Measurements from ENCODE around the gene CCDC192.
"Not testable (repeated sequence)": the region's sequence is repeated elsewhere in the genome, so short reads cannot be mapped to it uniquely, and the experiment has no call there.

Gene CCDC192

DNA sequence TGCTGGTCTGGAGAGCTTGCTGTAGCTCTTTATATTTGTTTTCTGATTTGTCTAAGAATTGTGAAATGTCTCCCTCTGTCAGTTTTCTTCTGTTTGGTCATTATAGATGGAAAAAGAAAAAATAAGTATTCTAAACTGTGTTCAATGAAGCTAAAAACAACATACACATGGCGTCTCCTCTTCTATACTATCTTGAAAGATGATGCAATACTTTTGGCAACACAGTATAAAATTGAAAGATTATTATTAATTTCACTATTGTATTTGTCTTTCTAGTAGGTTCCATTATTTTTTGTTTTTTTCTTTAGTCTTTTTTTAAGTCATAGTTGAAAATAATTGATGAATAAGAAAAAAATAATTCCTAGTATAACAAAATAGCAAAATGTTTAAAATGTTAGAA is 22.5 kb downstream of the CCDC192 start:
- no peak overlapping the region for H3K4me3 ChIP-seq (ENCODE audit: low read depth, low read length)
- no peak for DNase-seq

DNA sequence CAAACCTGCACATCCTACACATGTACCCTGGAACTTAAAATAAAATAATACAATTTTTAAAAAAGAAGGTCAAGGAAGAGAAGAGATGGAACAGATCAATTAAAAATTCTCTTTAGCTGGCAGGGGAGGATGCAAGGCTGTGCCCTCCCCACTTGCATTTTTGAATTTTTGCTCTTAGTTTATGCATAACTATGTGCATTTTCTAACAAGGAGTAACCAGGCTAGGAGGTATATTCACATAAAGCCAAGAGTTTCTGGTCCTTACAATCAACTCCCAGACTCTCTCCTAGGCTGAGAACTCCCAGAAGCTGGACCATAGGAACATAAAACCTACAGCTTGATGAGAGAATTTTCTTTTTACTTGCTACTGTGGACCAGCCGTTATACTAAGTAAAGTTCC is 29.8 kb downstream of the CCDC192 start:
- Histone ChIP-seq H3K36me3 (no peaks in the 10 kb centered on the region), H3K4me1 (no peaks in the 10 kb centered on the region), H3K4me3 (ENCODE audit: low read depth, low read length) (no peak overlapping the region), H3K9me3 (no peaks in the 10 kb centered on the region), H3K27me3 (no peaks in the 10 kb centered on the region)
- TF ChIP-seq, protein P1, sequence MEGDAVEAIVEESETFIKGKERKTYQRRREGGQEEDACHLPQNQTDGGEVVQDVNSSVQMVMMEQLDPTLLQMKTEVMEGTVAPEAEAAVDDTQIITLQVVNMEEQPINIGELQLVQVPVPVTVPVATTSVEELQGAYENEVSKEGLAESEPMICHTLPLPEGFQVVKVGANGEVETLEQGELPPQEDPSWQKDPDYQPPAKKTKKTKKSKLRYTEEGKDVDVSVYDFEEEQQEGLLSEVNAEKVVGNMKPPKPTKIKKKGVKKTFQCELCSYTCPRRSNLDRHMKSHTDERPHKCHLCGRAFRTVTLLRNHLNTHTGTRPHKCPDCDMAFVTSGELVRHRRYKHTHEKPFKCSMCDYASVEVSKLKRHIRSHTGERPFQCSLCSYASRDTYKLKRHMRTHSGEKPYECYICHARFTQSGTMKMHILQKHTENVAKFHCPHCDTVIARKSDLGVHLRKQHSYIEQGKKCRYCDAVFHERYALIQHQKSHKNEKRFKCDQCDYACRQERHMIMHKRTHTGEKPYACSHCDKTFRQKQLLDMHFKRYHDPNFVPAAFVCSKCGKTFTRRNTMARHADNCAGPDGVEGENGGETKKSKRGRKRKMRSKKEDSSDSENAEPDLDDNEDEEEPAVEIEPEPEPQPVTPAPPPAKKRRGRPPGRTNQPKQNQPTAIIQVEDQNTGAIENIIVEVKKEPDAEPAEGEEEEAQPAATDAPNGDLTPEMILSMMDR (IDR thresholded peaks at IDR 0.05; ENCODE audit: low read depth, low read length), result no peak
- no peak for DNase-seq

More for the DNA sequence above, 22.5 kb downstream of the CCDC192 start:
- TF ChIP-seq, protein P1 (IDR thresholded peaks at IDR 0.05; ENCODE audit: low read depth, low read length), result no peak
- H3K9me3 ChIP-seq, result no peaks in the 10 kb centered on the region
- no peaks in the 10 kb centered on the region for H3K4me1 ChIP-seq
- no peaks in the 10 kb centered on the region for H3K36me3 ChIP-seq
- peaks cover 3% of the 10 kb centered on the region; the same call in 1 of the 2 replicates for H3K27me3 ChIP-seq

DNA sequence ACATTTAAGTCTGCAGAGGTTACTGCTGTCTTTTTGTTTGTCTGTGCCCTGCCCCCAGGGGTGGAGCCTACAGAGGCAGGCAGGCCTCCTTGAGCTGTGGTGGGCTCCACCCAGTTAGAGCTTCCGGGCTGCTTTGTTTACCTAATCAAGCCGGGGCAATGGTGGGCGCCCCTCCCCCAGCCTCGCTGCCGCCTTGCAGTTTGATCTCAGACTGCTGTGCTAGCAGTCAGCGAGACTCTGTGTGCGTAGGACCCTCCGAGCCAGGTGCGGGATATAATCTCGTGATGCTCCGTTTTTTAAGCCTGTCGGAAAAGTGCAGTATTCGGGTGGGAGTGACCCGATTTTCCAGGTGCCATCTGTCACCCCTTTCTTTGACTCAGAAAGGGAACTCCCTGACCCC is 36.2 kb downstream of the CCDC192 start:
- not testable (repeated sequence) for H3K36me3 ChIP-seq; H3K4me3 ChIP-seq (ENCODE audit: low read depth, low read length); H3K27me3 ChIP-seq; DNase-seq; H3K9me3 ChIP-seq; H3K4me1 ChIP-seq

DNA sequence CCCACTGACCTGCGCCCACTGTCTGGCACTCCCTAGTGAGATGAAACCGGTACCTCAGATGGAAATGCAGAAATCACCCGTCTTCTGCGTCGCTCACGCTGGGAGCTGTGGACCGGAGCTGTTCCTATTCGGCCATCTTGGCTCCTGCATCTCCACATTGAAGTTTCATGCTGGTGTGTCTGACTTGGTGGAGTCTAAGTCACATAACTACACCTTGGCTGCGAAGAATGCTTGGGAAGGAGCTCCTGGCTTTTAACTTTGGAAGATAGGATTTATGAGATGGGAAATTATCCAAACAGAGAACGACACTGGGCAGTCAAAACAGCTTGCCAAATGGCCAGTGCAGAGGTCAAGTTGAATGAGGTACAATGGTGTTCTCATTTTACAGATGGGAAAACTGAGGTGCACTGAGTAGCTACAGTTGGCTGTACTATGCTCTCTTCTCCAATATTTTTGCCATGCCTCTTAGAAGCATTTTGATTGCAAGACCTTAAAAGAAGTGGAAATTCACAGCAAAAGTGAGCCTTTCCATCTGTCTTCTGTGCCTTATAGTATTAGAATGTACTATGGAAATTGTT is 36.7 kb downstream of the CCDC192 start:
- TF ChIP-seq, protein P1 (IDR thresholded peaks at IDR 0.05; ENCODE audit: low read depth, low read length), result no peak
- H3K4me1 ChIP-seq, result no peaks in the 10 kb centered on the region
- no peaks in the 10 kb centered on the region for H3K9me3 ChIP-seq
- no peak overlapping the region for H3K4me3 ChIP-seq (ENCODE audit: low read depth, low read length)
- no peaks in the 10 kb centered on the region for H3K36me3 ChIP-seq
- no peaks in the 10 kb centered on the region for H3K27me3 ChIP-seq
- DNase-seq, result no peak

DNA sequence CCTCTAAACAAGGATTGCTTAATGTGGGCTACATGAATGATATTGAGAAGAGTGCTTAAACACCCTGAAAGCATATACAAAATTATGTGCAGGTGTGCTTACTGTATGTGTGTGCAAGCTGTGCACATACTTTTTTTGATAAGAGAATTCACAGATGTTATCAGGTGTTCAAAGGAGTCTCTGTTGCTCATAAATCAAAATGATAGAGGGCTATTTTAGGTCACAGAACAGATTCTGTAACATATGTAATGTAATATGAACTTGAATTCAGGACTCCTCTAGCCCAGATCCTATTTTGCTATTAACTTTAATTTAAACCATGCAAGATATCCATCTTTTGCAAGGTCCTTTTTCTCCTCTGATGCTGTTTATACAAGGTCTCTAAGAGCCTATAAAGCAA is 38.2 kb downstream of the CCDC192 start:
- no peak for DNase-seq
- H3K4me3 ChIP-seq (ENCODE audit: low read depth, low read length), result no peak overlapping the region
- TF ChIP-seq, protein P1 (IDR thresholded peaks at IDR 0.05; ENCODE audit: low read depth, low read length), result no peak
- no peaks in the 10 kb centered on the region for H3K9me3 ChIP-seq
- H3K4me1 ChIP-seq, result no peaks in the 10 kb centered on the region
- no peaks in the 10 kb centered on the region for H3K27me3 ChIP-seq
- H3K36me3 ChIP-seq, result no peaks in the 10 kb centered on the region

DNA sequence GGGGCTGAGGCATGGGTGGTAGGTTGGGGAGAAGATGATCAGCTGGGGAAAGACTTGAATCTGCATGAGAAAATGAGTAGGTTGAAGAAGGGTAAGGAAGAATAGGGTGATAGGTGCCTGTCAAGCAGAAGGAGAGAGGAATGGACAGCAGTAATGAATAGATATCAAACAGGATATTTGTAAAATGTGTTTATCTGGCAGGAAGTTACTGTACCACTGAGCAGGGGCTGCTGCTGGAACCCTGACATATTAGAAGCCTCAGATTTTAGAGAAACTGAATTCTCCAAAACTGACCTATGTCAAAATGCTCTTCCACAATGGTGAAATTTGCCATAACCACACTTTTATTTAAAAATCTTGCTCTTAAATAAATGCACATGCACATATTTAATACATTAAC is 41.0 kb downstream of the CCDC192 start:
- no peak for DNase-seq
- Histone ChIP-seq H3K4me3 (ENCODE audit: low read depth, low read length) (no peak overlapping the region), H3K9me3 (no peaks in the 10 kb centered on the region), H3K27me3 (no peaks in the 10 kb centered on the region), H3K4me1 (no peaks in the 10 kb centered on the region), H3K36me3 (no peaks in the 10 kb centered on the region)
- TF ChIP-seq, protein P1 (IDR thresholded peaks at IDR 0.05; ENCODE audit: low read depth, low read length), result no peak

DNA sequence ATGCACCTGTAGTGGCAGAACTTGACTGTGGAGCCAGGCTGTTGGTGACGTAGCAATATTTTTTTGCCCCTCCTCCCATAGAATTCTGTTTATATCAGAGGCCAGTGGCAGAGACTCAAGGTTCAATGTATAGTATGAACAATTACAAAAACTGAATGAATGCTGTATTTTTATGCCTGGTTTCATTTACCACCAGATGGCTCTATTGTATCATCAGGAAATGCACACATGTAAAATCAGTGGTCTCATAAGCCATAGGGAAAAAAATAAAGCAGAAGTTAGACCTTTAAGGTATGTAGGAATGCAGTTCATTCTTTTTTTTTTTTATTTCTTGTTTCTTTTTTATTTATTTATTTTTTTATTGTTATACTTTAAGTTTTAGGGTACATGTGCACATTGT is 43.6 kb downstream of the CCDC192 start:
- no peaks in the 10 kb centered on the region for H3K4me1 ChIP-seq
- no peaks in the 10 kb centered on the region for H3K36me3 ChIP-seq
- H3K27me3 ChIP-seq, result no peaks in the 10 kb centered on the region
- H3K4me3 ChIP-seq (ENCODE audit: low read depth, low read length), result no peak overlapping the region
- TF ChIP-seq, protein P1 (IDR thresholded peaks at IDR 0.05; ENCODE audit: low read depth, low read length), result peak; percentile 38
- no peaks in the 10 kb centered on the region for H3K9me3 ChIP-seq
- no peak for DNase-seq

DNA sequence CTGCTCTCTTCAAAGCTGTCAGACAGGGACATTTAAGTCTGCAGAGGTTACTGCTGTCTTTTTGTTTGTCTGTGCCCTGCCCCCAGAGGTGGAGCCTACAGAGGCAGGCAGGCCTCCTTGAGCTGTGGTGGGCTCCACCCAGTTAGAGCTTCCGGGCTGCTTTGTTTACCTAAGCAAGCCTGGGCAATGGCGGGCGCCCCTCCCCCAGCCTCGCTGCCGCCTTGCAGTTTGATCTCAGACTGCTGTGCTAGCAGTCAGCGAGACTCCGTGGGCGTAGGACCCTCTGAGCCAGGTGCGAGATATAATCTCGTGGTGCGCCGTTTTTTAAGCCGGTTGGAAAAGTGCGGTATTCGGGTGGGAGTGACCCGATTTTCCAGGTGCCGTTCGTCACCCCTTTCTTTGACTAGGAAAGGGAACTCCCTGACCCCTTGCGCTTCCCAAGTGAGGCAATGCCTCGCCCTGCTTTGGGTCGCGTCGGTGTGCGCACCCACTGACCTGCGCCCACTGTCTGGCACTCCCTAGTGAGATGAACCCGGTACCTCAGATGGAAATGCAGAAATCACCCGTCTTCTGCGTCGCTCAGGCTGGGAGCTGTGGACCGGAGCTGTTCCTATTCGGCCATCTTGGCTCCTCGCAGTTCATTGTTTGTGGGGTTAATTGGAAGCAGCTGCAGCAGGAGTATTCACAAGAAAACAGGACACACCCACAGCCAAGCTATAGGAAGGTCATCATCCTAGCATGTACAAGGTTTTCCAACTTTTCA is 49.5 kb downstream of the CCDC192 start:
- not testable (repeated sequence) for H3K36me3 ChIP-seq; H3K9me3 ChIP-seq; H3K4me1 ChIP-seq; H3K27me3 ChIP-seq; H3K4me3 ChIP-seq (ENCODE audit: low read depth, low read length); DNase-seq

Measured in BE2C (cell line).